Measurements from ENCODE around the gene HSFX1.
"Not testable (repeated sequence)": the region's sequence is repeated elsewhere in the genome, so short reads cannot be mapped to it uniquely, and the experiment has no call there.

The HSFX1 gene, protein sequence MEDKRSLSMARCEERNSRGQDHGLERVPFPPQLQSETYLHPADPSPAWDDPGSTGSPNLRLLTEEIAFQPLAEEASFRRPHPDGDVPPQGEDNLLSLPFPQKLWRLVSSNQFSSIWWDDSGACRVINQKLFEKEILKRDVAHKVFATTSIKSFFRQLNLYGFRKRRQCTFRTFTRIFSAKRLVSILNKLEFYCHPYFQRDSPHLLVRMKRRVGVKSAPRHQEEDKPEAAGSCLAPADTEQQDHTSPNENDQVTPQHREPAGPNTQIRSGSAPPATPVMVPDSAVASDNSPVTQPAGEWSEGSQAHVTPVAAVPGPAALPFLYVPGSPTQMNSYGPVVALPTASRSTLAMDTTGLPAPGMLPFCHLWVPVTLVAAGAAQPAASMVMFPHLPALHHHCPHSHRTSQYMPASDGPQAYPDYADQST

DNA sequence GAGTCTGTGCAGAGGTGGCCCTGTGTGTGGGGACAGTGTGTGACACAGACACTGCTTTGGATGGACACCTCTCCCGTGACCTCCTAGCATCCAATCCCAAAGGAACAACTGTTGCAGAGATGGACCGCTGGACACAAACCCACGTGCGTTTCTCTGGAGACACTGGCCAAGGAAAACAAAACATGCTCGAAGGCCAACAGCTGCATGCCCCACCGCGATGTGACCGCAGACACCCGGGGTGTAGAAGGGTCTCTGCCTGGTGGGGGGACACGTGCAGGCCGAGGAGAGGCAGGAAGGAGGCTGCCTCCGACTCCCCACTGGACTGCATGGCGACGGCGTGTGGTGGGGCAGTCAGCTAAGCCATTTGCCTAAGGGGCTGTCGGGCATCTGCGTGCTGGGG, at the start of gene HSFX1:
Gene HSFX1 (plus strand): TSS at position 301 of the 400 bp plus-strand sequence. CDS start 614 bp downstream, outside the sequence.
- not testable (repeated sequence) for FAIRE-seq

DNA sequence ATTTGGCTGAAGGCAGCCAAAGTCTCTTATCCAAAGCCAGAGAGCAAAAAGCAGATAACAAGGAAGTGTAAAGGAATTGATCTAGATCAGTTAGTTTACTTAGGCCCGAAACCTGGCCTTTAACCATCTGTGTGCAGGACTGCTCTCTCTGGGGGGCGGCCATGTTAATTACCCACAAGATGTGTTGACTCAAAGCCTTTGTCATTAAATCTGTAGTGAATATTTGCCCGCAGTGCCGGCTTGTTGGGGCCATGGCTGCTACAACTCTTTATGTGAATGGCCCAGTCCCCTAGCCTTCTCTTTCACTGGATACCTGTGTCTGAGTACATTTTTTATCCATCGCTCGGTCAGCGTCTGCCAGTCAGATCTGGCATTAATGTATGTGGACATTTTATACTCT, 46.6 kb upstream of the HSFX1 start:
- not testable (repeated sequence) for FAIRE-seq

DNA sequence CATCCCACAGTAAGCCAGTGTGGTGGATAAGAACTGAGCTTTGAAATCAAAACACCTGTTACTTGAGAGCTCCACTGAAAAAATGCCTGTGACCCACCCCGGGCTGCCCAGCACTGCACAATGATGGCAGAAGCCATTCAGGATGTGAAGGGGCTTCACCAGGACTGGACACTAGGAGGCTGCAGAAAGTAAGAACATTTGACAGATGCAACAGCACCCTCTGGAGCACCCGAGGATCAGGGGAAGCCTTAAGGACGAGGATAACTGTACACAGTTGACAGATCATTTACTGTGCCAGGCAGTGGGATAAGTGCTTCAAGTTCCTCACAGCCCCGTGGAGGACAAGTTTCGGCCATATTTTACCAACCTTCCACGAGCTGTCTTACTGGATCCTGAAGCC, 31.6 kb upstream of the HSFX1 start:
- not testable (repeated sequence) for FAIRE-seq

DNA sequence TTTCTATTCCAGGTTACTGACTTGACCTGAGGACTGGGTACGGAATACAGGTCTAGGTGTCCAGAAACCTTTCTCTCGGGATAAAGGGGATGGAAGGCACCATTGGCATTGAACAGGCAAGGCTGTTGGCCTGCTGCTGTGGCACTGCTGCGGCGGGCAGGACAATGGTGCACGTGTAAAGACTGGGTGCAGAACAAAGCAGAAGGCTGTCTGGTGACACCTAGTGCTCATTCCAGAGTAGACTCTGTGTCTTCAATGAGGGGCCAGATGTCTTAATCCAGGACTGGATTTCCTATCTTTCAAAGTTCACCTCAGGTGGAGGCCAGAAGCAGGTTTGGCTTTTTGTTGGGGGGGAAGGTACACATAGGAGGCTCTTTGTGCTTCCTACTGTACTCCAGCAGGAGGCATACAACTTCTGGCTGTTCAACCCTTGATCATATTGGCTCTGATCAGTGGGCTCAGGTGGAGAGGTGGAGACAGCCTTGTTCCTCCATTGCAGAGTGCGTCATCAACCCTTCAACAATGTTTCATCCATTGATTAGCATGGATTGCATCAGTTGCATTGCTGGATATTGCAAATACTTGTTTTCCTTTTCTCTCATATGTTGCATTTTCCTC, 27.4 kb upstream of the HSFX1 start:
- not testable (repeated sequence) for FAIRE-seq

DNA sequence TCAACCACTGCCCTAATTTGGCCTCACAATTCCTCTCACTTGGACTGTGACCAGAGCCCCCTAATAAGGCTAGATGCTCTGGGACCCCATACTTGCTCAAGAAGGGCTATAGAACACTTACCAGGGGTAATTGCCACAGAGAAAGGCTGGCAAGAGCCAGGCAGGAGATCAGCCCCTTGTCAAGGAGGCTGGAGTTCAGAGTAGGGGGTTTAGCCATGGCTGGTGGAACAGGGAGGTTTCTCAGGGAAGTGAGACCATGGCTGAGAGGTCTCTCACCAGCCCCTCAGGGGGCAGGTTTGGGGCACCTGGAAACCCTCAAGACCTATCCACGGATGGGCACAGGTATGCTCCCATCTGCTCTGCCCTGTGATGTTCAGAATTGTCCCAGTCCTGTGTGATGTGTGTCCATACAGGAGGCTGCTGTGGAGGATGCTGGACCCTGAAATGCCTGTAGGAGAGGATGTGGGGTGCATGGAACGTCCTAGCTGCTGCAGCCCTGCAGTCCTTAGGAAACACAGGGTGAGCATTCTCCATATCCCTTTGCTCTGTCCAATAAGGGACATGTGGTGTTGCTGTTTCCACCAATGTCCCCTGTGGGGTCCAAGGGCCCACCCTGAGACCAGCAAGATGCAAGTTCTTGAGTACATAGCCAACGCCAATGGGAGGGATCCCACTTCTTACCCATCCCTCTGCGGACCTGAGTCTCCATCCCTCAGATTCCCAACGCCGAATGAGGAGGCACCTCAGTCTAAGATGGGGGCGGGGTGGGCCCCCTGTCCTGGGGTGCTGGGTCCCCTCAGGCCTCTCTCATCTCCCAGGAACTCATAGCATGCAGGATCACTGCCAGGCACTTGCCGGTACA, 16.4 kb upstream of the HSFX1 start:
- FAIRE-seq, result no peak

DNA sequence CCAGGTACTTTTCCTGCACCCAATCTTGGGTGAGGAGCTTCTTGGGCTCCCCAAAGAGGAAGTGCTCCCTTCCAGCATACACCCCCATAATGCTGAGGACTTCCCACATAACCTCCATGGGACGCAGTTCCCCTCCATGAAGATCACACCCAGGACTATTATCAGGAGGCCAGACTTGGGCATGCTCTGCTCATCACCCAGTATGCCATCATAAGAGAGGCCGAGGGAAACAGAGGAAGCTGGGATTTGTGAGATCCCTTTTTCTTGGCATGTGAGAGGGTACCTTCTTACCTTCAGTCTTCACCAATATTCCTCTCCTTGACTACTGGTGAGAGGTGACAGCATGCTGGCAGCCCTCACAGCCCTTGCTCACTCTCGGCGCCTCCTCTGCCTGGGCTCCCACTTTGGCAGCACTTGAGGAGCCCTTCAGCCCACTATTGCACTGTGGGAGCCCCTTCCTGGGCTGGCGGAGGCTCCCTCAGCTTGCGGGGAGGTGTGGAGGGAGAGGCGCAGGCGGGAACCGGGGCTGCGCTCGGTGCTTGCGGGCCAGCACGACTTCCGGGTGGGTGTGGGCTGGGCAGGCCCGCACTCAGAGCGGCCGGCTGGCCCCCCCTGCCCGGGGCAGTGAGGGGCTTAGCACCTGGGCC, 15.7 kb upstream of the HSFX1 start:
- no peak for FAIRE-seq

DNA sequence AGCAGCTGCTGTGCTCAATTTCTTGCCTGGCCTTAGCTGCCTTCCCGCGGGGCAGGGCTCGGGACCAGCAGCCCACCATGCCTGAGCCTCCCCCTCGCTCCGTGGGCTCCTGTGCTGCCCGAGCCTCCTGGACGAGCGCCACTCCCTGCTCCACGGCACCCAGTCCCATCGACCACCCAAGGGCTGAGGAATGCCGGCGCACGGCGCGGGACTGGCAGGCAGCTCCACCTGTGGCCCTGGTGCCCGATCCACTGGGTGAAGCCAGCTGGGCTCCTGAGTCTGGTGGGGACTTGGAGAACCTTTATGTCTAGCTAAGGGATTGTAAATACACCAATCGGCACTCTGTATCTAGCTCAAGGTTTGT, 15.2 kb upstream of the HSFX1 start:
- not testable (repeated sequence) for FAIRE-seq

DNA sequence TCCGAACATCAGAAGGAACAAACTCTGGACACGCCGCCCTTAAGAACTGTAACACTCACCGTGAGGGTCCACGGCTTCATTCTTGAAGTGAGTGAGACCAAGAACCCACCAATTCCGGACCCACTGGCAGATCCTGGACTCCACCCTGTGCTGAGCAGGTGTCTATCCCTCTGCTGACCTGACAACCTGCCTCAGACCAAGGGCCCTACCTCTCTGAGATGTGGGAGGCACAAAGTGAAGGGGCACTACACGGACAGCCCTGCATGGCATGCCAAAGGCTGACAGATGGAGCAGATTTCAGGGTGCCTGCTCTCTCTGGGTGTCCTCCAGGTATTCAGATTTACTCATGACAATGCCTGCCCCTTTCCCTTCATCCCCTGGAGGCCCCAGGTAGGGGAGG, 14.0 kb upstream of the HSFX1 start:
- no peak for FAIRE-seq

DNA sequence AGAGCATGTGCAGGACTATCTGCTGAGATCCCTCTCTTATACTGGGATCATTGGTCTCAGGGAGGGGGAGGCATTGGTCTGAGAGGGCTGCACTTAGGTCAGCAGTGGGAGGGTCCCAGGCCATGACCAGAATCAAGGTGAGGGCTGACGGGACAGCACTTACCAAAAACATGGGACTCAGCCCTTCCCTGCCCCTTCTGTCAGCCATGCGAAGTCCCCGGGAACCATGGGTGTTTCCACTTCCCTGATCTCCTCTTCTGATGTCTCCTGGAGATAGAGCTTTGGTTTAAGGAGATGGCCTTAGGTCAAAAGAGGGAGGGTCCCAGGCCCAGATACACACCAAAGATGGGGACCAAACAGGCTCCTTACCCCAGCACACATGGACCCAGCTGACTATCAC, 12.9 kb upstream of the HSFX1 start:
- no peak for FAIRE-seq

DNA sequence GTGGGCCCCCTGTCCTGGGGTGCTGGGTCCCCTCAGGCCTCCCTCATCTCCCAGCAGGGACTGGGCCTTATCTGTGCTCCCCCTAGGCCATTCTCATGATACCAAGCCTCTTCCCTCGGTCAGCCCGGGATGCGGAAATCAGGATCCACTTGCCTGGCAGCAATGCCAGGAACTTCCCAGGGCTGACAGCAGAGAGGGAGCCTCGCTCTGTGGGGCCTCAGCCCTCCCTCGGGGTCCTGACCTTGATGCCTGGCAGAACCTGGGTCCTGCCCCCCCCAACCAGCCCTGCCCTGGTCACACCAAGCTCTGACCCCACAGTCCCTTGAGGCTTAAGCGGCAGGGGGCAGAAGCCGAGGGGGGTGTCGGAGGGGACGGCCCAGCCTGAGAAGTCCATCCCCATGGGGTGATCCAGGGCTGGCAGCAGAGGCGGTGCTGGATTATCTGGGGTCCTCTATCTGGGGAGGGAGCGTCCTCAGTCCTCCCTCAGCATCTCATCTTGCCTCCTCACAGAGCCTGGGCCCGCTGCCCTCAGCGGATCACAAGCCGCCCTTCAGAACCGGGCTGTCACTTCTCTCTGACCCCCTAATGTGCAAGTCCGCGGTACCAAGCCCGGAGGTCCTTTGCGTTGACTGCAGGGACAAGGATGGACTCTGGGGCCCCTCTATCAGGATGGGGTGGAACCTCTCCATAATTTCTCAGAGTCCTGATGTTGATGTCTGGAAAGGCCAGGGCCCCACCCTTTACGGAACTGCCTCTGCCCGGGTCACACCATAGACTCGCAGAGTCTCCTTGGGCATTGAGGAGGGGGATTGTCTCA, 11.8 kb upstream of the HSFX1 start:
- FAIRE-seq, result not testable (repeated sequence)

DNA sequence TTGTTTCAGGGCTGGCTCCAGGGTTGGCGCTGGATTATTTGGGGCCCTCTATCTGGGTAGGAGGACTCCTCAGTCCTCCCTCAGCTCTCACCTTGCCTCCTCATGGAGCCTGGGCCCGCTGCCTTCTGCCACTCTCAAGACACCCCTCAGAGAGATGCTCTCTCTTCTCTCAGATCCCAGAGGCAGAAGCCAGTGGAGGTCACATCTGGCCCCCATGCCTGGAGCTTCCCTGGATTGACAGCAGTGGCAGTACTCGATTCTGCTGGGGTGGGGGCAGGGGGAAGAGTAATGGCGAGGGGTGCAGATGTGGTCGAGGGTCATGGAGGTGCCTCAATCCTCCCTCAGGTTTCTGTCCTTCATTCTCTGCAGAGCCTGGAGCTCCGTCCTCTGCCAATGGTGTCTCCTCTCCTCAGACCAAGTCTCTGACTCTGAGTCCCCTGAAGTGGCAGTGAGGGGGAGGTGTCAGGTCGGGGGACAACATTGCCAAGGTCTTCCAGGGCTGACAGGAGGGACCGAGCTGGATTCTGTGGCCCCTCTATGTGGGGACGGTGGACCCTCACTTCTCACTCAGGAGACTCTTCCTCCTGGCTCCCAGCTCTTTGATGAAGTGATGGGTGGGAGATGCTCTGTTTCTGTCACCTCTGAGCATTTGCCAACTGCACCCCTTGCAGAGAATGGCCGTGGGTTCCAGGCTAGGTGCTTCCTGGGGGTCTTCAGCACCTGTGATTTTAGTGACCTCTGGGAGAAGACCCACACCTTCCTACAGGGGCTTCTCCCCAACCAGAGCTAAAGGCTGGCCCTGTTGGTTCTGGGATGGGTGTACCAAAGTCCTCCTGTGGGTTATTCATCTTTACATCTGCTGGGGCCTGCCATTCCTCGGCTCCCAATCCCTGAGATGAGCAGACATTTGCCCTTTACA, 10.9 kb upstream of the HSFX1 start:
- no peak for FAIRE-seq

DNA sequence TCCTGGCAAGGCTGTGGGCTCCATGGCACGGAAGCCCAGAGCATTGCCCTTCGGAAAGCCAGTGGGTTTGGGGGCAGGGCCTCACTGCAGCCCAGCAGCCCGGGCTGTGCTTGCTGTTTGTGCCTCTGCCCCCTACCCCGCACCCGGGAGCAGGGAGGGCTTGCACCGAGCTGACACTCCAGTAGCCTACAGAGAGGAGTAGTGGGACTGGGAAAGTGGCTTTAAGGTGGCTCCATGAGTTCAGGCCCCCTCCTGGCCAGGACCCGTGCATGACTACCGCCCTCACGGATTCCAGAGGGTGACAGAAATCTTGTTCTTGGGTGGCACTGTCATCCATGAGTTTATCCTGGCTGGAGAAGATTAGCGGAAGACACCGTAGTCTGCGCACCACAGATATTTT, 3.5 kb upstream of the HSFX1 start:
- not testable (repeated sequence) for FAIRE-seq

DNA sequence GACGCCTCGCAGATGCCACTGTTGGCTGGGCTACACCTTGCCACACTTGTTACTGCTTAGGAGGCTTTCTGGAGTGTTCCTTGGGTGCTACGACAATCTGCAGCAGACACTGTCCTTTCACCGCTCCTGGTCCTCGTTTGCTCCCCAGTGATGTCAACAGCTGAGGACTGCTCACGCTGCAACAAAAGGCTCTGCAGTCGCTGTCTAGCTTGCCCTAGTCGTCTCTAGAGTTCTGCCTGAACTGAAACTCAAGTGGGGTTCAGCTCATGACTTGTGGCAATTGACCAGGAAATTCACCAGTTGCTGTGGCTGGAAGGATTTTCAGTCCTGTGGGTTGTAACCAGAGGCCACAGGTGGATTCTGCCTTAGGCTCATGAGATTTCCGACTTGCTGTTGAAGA, 842 bp upstream of the HSFX1 start:
- FAIRE-seq, result not testable (repeated sequence)

DNA sequence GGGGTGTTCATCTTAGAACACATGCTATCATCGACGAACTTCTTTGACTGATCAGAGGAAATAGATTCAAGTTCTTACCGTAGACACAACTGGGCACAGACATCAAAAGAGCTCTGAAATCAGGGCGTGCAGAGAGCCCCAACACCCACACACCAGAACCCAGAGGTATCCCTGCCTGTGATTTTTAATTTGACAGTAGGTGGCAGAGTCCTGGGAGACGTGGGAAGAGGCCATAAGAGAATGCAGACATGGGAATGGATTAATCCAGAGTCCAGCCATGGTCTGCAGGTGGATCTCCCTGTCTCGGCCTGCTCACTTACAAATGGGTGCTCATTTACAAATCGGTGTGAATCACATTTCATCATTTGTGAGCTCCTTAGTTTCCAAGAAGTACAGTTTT, 4.1 kb downstream of the HSFX1 start:
- peak; percentile 21 for FAIRE-seq

DNA sequence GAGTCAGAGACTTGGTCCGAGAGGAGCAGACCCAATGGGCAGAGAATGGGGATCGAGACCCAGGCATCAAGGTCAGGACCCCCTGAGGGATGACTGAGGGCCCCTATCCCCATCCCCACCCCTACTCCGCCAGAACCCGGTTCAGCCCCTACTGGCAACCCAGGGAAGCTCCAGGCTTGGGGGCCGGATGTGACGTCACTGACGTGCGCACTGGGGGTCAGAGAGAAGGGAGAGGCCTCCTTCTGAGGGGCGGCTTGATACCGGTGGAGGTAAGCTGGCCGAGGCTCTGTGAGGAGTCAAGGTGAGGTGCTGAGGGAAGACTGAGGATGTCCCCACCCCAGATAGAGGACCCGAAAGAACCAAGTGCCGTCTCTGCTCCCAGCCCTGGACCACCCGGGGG, 7.9 kb downstream of the HSFX1 start, which contains the start of gene MAGEA9:
Gene MAGEA9 (plus strand): TSS at position 204 of the 400 bp plus-strand sequence. CDS start 4,281 bp downstream, outside the sequence.
- not testable (repeated sequence) for FAIRE-seq

DNA sequence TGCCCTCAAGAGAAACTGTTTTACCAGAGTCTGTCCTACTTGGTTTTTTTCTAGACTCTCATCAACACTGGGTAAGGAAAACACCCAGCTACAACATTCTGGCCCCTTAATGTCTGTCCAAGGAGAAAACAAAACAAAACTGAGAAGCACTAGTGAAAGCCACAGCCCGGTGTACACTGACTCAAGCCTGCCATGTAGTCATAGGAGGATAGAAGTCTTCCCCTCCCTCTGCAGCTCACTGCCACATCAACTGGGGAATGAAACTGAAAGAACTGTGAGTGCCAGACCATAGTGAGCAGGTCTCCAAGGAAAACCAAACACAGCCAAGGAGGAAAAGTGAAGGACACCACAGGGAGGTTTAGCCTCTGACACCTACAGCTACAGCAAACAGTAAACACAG, 21.7 kb downstream of the HSFX1 start:
- FAIRE-seq, result not testable (repeated sequence)

DNA sequence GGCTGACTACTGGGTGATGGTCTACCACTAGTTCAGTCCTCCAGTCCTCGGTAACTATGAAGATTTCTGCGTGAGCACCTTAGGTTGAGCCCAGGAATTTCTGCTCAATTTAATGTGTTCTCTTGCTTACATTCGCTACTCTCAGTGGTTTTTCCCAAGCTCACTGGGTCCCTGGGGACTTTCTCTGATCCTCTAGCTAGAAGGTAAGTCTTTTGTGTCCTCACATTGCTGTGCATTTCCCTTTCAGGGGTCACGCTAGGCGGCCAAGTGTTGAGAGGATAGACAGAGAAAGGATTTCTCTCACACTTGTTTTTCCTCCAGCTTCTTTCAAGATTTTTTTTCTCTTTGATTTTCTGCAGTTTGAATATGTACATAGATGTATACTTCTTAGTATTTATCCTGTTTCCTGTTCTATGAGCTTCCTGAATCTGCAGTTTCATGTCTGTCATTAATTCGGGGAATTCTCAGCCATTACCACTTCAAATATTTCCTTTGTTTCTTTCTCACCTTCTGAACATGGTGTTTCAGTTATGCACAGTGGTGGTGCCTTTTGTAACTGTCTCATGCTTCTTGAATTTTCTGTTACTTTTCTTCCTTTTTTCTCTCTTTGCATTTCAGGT, 25.3 kb downstream of the HSFX1 start:
- no peak for FAIRE-seq

DNA sequence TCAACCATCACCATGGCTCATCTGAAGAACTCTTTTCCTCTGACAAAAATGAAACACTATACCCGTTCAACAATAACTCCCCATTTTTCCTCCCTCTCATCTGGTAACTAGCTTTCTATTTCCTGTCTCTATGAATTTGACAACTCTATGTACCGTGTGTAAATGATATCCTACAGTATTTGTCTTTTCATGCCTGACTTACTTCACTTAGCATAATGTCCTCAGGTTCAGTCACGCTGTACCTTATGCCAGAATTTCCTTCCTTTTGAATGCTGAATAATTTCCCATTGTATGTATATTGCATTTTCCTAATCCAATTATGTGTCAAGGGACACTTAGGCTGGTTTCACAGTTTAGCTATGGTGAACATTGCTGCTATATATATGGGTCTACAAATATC, 26.1 kb downstream of the HSFX1 start:
- FAIRE-seq, result peak; percentile 98

DNA sequence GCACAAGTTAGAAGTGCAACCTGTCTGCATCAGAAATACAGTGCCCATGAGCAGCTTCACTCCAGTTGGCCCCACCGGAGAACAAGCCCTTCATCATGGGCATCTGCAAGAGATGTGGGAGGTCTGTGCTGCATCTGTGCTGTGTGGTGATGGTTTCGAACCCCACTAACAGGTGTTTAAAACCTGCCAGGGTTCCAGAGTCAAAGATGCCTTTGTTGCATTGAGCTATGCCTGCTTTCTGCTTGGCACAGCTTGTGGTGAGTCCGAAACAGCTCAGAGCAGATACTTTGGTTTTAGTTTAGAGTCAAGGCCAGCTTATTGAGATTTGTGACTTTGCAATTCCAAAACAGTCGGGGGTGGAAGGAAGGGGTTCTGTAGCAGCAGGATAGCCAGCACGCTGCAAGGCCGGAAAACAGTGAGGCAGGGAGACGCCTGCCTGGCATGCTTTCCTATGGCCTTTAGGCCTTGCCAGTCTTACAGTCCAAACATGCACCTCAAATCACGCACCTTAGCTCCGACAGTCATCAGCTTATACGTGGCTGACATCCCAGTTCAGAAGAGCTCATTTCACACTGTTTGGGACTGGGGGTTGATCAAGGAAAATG, 29.7 kb downstream of the HSFX1 start:
- FAIRE-seq, result no peak

DNA sequence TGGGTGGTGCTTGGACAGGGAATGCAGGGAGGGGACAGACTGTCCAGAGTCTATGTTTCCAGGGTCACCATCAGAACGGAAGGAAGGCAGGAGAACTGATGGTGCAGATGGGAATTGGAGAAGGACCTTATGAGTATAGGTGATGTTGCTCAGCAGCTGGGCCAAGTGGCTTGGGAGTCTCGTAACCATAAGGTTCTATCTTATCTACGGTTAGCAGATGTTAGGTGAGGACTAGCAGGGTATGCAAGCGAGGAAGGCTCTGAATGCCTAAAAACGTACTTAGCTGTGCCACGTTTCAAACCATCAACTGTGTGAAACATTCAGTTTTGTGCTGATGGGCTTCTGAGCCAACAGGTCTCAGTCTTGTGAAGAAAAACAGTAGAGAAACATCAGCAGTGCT, 30.2 kb downstream of the HSFX1 start:
- no peak for FAIRE-seq

Measured in islet of Langerhans (tissue), 1 donor.